OCI-LY7 (cell line): ENCODE measurements around the gene KCNK13.

Source experiments
- CTCF ChIP-seq: fragments of 200-600 bp; sonication (generic); conservative IDR thresholded peaks from 2 replicates; pipeline ENCODE4 v1.5.1; 2014; ENCODE audit warnings: mild to moderate bottlenecking, antibody characterized with exemption, low read length, moderate library complexity, mixed read lengths
- EZH2phosphoT487 ChIP-seq: fragments of 200-600 bp; sonication (generic); IDR thresholded peaks from 2 replicates; pipeline ENCODE4 v1.6.1; 2018; ENCODE audit warnings: low read depth, borderline replicate concordance, mild to moderate bottlenecking, mixed run types, antibody characterized with exemption, low read length, moderate library complexity, mixed read lengths

- TF ChIP-seq CTCF (no peak), EZH2phosphoT487 (no peak)
Observed at GRCh38 chr14:90107789-90108188, 46.0 kb downstream of the KCNK13 start.
